GM21528 (cell line): ENCODE measurements around the gene HES5.

Source experiments
- ATAC-seq: cut with Tn5 transposase; IDR thresholded peaks from one replicate; pipeline ENCODE4 v1.9.1; 2021; ENCODE audit warnings: mild to moderate bottlenecking, moderate library complexity; ENCODE audit not compliant: unreplicated experiment, low FRiP score

Gene HES5

GRCh38 chr1:2519029-2519685 lies 10.9 kb downstream of the HES5 start:
- no peak for ATAC-seq

GRCh38 chr1:2518528-2518927 lies 11.5 kb downstream of the HES5 start:
- no peak for ATAC-seq

- no peak for ATAC-seq
Measured at GRCh38 chr1:2517966-2518365, 12.1 kb downstream of the HES5 start.

- no peak for ATAC-seq
Measured at GRCh38 chr1:2516946-2517345, 13.1 kb downstream of the HES5 start.

GRCh38 chr1:2516124-2516523 lies 13.9 kb downstream of the HES5 start:
- ATAC-seq: no peak

- no peak for ATAC-seq
Measured at GRCh38 chr1:2515763-2516080, 14.3 kb downstream of the HES5 start.

GRCh38 chr1:2514863-2515762 lies 14.9 kb downstream of the HES5 start:
- no peak for ATAC-seq

- no peak for ATAC-seq
Measured at GRCh38 chr1:2513939-2514652, 16.0 kb downstream of the HES5 start.

- no peak for ATAC-seq
Measured at GRCh38 chr1:2512862-2513421, 17.1 kb downstream of the HES5 start.

- ATAC-seq: no peak
Measured at GRCh38 chr1:2510366-2511155, 19.5 kb downstream of the HES5 start.

GRCh38 chr1:2509589-2509988 lies 20.5 kb downstream of the HES5 start:
- no peak for ATAC-seq

- ATAC-seq: no peak
Measured at GRCh38 chr1:2508751-2509150, 21.3 kb downstream of the HES5 start.

- no peak for ATAC-seq
Measured at GRCh38 chr1:2508180-2508579, 21.9 kb downstream of the HES5 start.

GRCh38 chr1:2507744-2508155 lies 22.3 kb downstream of the HES5 start:
- no peak for ATAC-seq

GRCh38 chr1:2506901-2507565 lies 23.0 kb downstream of the HES5 start:
- ATAC-seq: no peak

- no peak for ATAC-seq
Measured at GRCh38 chr1:2506007-2506860, 23.8 kb downstream of the HES5 start.

- ATAC-seq: no peak
Measured at GRCh38 chr1:2505461-2505994, 24.5 kb downstream of the HES5 start.

- no peak for ATAC-seq
Measured at GRCh38 chr1:2504949-2505272, 25.2 kb downstream of the HES5 start.
